K562 (cell line): ENCODE data around the gene HOXD4. TPM values are rescaled to one million over a fixed set of nuclear protein-coding genes. Genes with fewer than 3 reads are reported as not detected.
A peak's percentile ranks its signal among the peaks of the same experiment; 100 is the strongest.

Experiments used
- KDM2B ChIP-seq: fragments of 250-450 bp; sonication (Bioruptor Pico); IDR thresholded peaks from 2 replicates; pipeline ENCODE4 v1.8.0; 2021; ENCODE audit warnings: mild to moderate bottlenecking, moderate library complexity
- POLR3A ChIP-seq: IDR thresholded peaks from 2 replicates; pipeline ENCODE4 v1.6.1; 2011; ENCODE audit warnings: borderline replicate concordance, mild to moderate bottlenecking, moderate library complexity; ENCODE audit not compliant: insufficient read length, insufficient read depth; ENCODE audit errors: extremely low read depth
- RBFOX2 ChIP-seq: fragments of 200-400 bp; formaldehyde crosslinking; IDR thresholded peaks from 2 replicates; pipeline ENCODE4 v1.6.1; 2017; ENCODE audit warnings: low read depth, mild to moderate bottlenecking, low read length, moderate library complexity
- SMC3 ChIP-seq: conservative IDR thresholded peaks from 2 replicates; pipeline ENCODE4 v1.6.1; 2011; ENCODE audit warnings: low read depth, low read length, improper control_type of control experiment; ENCODE audit not compliant: insufficient read depth
- polyA plus RNA-seq, 8 experiments: library from polyadenylated mRNA; depleted of rRNA in 4 of 8; stranded (reverse) in 5 of 8; unstranded in 3 of 8; fragments of >200 nt; fragmentation: Nextera tagmentation in 2 of 8; fragmentation: Illumina TruSeq in 1 of 8; extraction: Ambion mirVana in 2 of 8; extraction: Trizol in 1 of 8; gene quantifications; 2 replicates each; pipeline versions ENCODE4 v1.2.1 to v1.2.3, GENCODE V29; 2011 to 2014; ENCODE audit warnings: inconsistent platforms in 1 of 8, missing spikeins in 1 of 8
- total RNA-seq, 7 experiments: library from RNA; depleted of rRNA in 6 of 7; stranded (reverse); fragments of >200 nt in 6 of 7; fragmentation: Illumina TruSeq in 2 of 7; extraction: Trizol in 2 of 7; gene quantifications; 2 replicates each; pipeline versions ENCODE4 v1.2.1 to v1.2.3, GENCODE V29; 2011 to 2021; ENCODE audit warnings: low replicate concordance in 1 of 7
- TF ChIP-seq, protein P1 (sequence below): IDR thresholded peaks from 2 replicates; pipeline ENCODE4 v1.6.1; 2016; ENCODE audit warnings: missing genetic modification characterization, missing compliant biosample characterization
- TF ChIP-seq, protein P2 (sequence below), 2 experiments: fragments of 450-650 bp; formaldehyde crosslinking in 1 of 2; IDR thresholded peaks; 2 replicates each; pipeline versions ENCODE4 v1.4.0 to v1.6.1; 2014 to 2020; ENCODE audit warnings: mild to moderate bottlenecking in 2 of 2, borderline replicate concordance in 1 of 2, low read depth in 1 of 2

The HOXD4 gene
- total and polyA plus RNA-seq, 9 of the 15 experiments (the other 6 are each of a cell fraction or from before 2014, with no cell fraction given): not detected

DNA sequence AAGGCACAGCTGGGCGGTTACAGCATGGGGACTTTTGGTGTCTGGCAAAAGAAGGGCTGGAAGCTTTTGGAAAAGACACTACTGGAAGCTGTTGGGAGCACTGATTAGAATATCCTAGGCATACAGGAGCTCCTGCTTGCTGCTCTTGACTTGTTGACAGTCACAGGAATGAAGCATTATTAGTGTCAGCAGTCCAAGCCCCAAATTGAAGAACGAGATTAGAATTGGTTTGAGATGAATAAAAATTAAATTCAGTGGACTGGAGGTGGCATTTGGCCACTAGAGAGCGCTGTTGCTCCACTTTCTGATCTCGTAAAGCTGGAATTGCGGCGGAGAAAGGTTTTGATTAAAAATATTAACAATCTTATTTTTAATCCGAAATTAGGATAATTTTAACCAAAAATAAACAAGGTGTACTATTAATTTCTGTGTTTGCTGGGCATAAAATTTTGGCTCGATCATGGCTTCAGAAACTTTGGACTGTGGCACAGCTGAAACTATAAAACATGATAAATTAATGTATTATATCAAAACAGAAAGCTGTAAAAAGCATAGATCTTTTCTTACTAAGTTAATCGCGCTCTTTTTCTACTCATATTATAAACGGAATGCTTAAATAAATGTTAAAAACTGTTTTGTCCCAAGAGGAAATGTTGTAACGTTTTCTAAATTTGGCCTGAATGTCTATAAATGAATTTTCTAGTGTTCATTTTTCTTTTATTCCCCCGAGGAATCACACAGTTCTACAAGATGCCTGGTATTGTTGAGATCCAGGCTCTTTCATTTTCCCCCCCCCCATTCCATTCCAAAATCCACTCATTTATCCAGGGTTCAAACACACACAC, 24.2 kb upstream of the HOXD4 start (continued):
- TF ChIP-seq, protein P1, sequence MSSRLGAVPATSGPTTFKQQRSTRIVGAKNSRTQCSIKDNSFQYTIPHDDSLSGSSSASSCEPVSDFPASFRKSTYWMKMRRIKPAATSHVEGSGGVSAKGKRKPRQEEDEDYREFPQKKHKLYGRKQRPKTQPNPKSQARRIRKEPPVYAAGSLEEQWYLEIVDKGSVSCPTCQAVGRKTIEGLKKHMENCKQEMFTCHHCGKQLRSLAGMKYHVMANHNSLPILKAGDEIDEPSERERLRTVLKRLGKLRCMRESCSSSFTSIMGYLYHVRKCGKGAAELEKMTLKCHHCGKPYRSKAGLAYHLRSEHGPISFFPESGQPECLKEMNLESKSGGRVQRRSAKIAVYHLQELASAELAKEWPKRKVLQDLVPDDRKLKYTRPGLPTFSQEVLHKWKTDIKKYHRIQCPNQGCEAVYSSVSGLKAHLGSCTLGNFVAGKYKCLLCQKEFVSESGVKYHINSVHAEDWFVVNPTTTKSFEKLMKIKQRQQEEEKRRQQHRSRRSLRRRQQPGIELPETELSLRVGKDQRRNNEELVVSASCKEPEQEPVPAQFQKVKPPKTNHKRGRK (tag): no peak
- TF ChIP-seq, protein P2, sequence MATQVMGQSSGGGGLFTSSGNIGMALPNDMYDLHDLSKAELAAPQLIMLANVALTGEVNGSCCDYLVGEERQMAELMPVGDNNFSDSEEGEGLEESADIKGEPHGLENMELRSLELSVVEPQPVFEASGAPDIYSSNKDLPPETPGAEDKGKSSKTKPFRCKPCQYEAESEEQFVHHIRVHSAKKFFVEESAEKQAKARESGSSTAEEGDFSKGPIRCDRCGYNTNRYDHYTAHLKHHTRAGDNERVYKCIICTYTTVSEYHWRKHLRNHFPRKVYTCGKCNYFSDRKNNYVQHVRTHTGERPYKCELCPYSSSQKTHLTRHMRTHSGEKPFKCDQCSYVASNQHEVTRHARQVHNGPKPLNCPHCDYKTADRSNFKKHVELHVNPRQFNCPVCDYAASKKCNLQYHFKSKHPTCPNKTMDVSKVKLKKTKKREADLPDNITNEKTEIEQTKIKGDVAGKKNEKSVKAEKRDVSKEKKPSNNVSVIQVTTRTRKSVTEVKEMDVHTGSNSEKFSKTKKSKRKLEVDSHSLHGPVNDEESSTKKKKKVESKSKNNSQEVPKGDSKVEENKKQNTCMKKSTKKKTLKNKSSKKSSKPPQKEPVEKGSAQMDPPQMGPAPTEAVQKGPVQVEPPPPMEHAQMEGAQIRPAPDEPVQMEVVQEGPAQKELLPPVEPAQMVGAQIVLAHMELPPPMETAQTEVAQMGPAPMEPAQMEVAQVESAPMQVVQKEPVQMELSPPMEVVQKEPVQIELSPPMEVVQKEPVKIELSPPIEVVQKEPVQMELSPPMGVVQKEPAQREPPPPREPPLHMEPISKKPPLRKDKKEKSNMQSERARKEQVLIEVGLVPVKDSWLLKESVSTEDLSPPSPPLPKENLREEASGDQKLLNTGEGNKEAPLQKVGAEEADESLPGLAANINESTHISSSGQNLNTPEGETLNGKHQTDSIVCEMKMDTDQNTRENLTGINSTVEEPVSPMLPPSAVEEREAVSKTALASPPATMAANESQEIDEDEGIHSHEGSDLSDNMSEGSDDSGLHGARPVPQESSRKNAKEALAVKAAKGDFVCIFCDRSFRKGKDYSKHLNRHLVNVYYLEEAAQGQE (IDR thresholded peaks at IDR 0.05; ENCODE audit: borderline replicate concordance): peak; percentile 62; the same call in 1 of the 2 replicates
- TF ChIP-seq, protein P2 (CRISPR knock-in tag; IDR thresholded peaks at IDR 0.05; ENCODE audit: low read depth): no peak
- TF ChIP-seq RBFOX2 (no peak), POLR3A (no peak), KDM2B (no peak), SMC3 (peak; percentile 66)
